ENCODE measurements around the gene GABRB2. TPM values are rescaled to one million over a fixed set of nuclear protein-coding genes. Genes with fewer than 3 reads are reported as not detected.
"Not testable (repeated sequence)": the region's sequence is repeated elsewhere in the genome, so short reads cannot be mapped to it uniquely, and the experiment has no call there.

GABRB2 gene
- total and polyA plus RNA-seq, 2 experiments from 2014 or later = 1.8 to 3.6 TPM

- H3K27me3 ChIP-seq = no peaks in the 10 kb centered on the region
- H3K36me3 ChIP-seq = no peaks in the 10 kb centered on the region
- no peak for DNase-seq (ENCODE audit: low read depth in 1 of 2, low spot score in 1 of 2)
- H3K9me3 ChIP-seq (ENCODE audit: low read depth) = no peaks in the 10 kb centered on the region
- H3K4me3 ChIP-seq = no peak overlapping the region
- no peak overlapping the region for H3K27ac ChIP-seq
- TF ChIP-seq, protein P1, sequence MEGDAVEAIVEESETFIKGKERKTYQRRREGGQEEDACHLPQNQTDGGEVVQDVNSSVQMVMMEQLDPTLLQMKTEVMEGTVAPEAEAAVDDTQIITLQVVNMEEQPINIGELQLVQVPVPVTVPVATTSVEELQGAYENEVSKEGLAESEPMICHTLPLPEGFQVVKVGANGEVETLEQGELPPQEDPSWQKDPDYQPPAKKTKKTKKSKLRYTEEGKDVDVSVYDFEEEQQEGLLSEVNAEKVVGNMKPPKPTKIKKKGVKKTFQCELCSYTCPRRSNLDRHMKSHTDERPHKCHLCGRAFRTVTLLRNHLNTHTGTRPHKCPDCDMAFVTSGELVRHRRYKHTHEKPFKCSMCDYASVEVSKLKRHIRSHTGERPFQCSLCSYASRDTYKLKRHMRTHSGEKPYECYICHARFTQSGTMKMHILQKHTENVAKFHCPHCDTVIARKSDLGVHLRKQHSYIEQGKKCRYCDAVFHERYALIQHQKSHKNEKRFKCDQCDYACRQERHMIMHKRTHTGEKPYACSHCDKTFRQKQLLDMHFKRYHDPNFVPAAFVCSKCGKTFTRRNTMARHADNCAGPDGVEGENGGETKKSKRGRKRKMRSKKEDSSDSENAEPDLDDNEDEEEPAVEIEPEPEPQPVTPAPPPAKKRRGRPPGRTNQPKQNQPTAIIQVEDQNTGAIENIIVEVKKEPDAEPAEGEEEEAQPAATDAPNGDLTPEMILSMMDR (IDR thresholded peaks at IDR 0.05; ENCODE audit: low read depth, low read length) = no peak
- peaks cover 12% of the 10 kb centered on the region for H3K4me1 ChIP-seq (ENCODE audit: low read depth)
Observed at GRCh38 chr5:161299053-161299452, 247.5 kb downstream of the GABRB2 start.

DNA sequence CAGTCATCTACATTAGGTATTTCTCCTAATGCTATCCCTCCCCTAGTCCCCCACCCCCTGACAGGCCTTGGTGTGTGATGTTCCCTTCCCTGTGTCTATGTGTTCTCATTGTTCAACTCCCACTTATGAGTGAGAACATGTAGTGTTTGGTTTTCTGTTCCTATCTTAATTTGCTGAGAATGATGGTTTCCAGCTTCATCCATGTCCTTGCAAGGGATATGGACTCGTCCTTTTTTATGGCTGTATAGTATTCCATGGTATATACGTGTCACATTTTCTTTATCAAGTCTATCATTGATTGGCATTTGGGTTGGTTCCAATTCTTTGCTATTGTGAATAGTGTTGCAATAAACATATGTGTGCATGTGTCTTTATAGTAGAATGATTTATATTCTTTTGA, 249.1 kb downstream of the GABRB2 start:
- H3K4me1 ChIP-seq (ENCODE audit: low read depth); H3K27ac ChIP-seq; H3K4me3 ChIP-seq; H3K36me3 ChIP-seq; H3K27me3 ChIP-seq; H3K9me3 ChIP-seq (ENCODE audit: low read depth); DNase-seq (ENCODE audit: low read depth in 1 of 2, low spot score in 1 of 2): not testable (repeated sequence)

GRCh38 chr5:161295721-161296250, 250.7 kb downstream of the GABRB2 start:
- DNase-seq (ENCODE audit: low read depth in 1 of 2, low spot score in 1 of 2) = no peak
- Histone ChIP-seq H3K27ac (no peak overlapping the region), H3K36me3 (no peaks in the 10 kb centered on the region), H3K27me3 (no peaks in the 10 kb centered on the region), H3K9me3 (ENCODE audit: low read depth) (no peaks in the 10 kb centered on the region), H3K4me1 (ENCODE audit: low read depth) (no peaks in the 10 kb centered on the region), H3K4me3 (no peak overlapping the region)
- TF ChIP-seq, protein P1 (IDR thresholded peaks at IDR 0.05; ENCODE audit: low read depth, low read length) = no peak

- H3K4me1 ChIP-seq (ENCODE audit: low read depth) = no peaks in the 10 kb centered on the region
- no peak for DNase-seq (ENCODE audit: low read depth in 1 of 2, low spot score in 1 of 2)
- no peak overlapping the region for H3K4me3 ChIP-seq
- TF ChIP-seq, protein P1 (IDR thresholded peaks at IDR 0.05; ENCODE audit: low read depth, low read length) = no peak
- no peak overlapping the region for H3K27ac ChIP-seq
- no peaks in the 10 kb centered on the region for H3K9me3 ChIP-seq (ENCODE audit: low read depth)
- H3K27me3 ChIP-seq = no peaks in the 10 kb centered on the region
- no peaks in the 10 kb centered on the region for H3K36me3 ChIP-seq
Observed at GRCh38 chr5:161288071-161288470, 258.5 kb downstream of the GABRB2 start.

- Histone ChIP-seq H3K4me3 (no peak overlapping the region), H3K27me3 (no peaks in the 10 kb centered on the region), H3K4me1 (ENCODE audit: low read depth) (no peaks in the 10 kb centered on the region), H3K27ac (no peak overlapping the region), H3K36me3 (no peaks in the 10 kb centered on the region), H3K9me3 (ENCODE audit: low read depth) (no peaks in the 10 kb centered on the region)
- TF ChIP-seq, protein P1 (IDR thresholded peaks at IDR 0.05; ENCODE audit: low read depth, low read length) = no peak
- DNase-seq (ENCODE audit: low read depth in 1 of 2, low spot score in 1 of 2) = no peak
Observed at GRCh38 chr5:161287436-161287835, 259.1 kb downstream of the GABRB2 start.

DNA sequence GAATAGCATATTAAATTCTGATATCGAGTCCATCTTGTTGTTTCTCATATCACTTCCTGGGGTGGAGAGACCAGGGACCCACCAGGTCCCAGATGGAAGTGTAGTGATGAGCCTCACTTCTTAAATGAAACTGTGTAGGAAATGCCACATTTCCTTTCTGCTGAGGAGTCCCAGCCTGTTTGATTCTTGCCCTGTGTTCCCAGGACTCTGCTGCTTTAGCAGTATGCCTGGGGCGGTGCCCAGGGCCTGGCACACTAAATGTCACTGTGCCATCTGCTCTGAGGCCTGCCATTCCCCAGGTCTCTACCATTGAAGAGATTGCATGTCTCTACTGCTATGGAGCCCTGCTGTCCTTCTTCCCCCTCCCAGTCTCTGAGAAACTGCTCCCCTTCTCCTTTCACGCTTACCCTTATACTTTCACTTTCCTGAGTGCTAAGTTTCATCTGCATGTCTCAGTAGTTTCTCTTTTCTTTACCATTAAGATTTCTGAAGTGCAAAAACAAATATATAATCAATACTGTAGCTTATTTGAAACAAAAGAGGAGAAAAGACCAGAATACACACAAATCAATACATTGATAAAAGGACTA, 260.4 kb downstream of the GABRB2 start:
- Histone ChIP-seq H3K27me3 (no peaks in the 10 kb centered on the region), H3K9me3 (ENCODE audit: low read depth) (no peaks in the 10 kb centered on the region), H3K4me1 (ENCODE audit: low read depth) (no peaks in the 10 kb centered on the region), H3K36me3 (no peaks in the 10 kb centered on the region), H3K4me3 (no peak overlapping the region), H3K27ac (no peak overlapping the region)
- no peak for DNase-seq (ENCODE audit: low read depth in 1 of 2, low spot score in 1 of 2)
- TF ChIP-seq, protein P1 (IDR thresholded peaks at IDR 0.05; ENCODE audit: low read depth, low read length) = no peak

All from cardiac muscle cell (in vitro differentiated cells and primary cell).